Measurements from ENCODE around the gene CLCN7.

Gene CLCN7

GRCh38 chr16:1401061-1401757 lies 73.6 kb downstream of the CLCN7 start:
- H3K9me3 ChIP-seq (ENCODE audit: severe bottlenecking): no peaks in the 10 kb centered on the region
- no peaks in the 10 kb centered on the region for H3K36me3 ChIP-seq (ENCODE audit: low read depth)
- ATAC-seq (ENCODE audit: low read depth) (no peak), DNase-seq (ENCODE audit: low spot score) (no peak)
- H3K27ac ChIP-seq (ENCODE audit: poor library complexity, severe bottlenecking): no peak overlapping the region
- H3K27me3 ChIP-seq (ENCODE audit: insufficient read depth, poor library complexity, severe bottlenecking): no peaks in the 10 kb centered on the region
- H3K4me3 ChIP-seq (ENCODE audit: severe bottlenecking): no peak overlapping the region
- TF ChIP-seq CTCF (IDR thresholded peaks at IDR 0.05; ENCODE audit: poor library complexity, severe bottlenecking): no peak
- no peaks in the 10 kb centered on the region for H3K4me1 ChIP-seq (ENCODE audit: insufficient read depth, poor library complexity, severe bottlenecking)

DNA sequence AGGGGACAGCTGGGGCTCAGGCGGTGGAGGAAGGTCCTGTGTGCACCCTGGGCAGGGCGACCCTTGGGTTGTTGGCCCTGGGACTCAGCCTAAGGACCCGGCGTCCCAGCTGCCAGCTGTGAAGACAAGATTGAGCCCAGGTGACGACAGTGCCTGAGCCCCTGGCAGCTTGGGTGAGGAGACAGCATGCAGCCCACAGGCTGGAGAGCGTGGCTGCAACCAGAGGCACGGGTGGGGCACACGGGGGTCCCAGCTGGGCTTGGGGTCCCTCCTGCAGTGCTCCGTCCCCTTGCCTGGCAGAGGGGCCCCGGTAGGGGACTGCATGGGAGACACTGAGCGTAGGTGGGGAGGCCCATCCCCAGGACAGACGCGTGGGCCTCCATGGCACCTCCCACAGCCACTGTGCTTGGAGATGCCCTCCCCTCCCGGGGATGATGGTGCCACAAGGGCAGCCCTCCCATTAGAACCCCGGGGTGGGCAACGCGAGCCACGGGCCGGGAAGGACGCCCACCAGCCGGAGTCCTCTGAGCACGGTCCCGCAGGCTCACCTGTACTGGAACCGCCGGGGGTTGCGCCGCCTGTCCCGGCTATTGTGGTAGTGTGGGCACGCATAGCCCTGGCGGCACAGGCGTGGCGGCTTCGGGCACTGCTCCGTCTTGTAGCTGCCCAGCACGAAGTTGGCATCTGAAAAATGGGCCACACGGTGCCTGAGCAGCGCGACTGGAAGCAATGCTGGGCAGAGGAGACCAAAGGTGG lies 75.8 kb downstream of the CLCN7 start:
- DNase-seq (ENCODE audit: low spot score): peak; percentile 63
- no peak for TF ChIP-seq CTCF (IDR thresholded peaks at IDR 0.05; ENCODE audit: poor library complexity, severe bottlenecking)
- H3K9me3 ChIP-seq (ENCODE audit: severe bottlenecking): no peaks in the 10 kb centered on the region
- H3K27me3 ChIP-seq (ENCODE audit: insufficient read depth, poor library complexity, severe bottlenecking): no peaks in the 10 kb centered on the region
- no peaks in the 10 kb centered on the region for H3K36me3 ChIP-seq (ENCODE audit: low read depth)
- no peak overlapping the region for H3K27ac ChIP-seq (ENCODE audit: poor library complexity, severe bottlenecking)
- ATAC-seq (ENCODE audit: low read depth): no peak
- H3K4me3 ChIP-seq (ENCODE audit: severe bottlenecking): no peak overlapping the region
- H3K4me1 ChIP-seq (ENCODE audit: insufficient read depth, poor library complexity, severe bottlenecking): no peaks in the 10 kb centered on the region

- no peak for DNase-seq (ENCODE audit: low spot score)
- H3K9me3 ChIP-seq (ENCODE audit: severe bottlenecking): no peaks in the 10 kb centered on the region
- H3K36me3 ChIP-seq (ENCODE audit: low read depth): no peaks in the 10 kb centered on the region
- TF ChIP-seq CTCF (IDR thresholded peaks at IDR 0.05; ENCODE audit: poor library complexity, severe bottlenecking): no peak
- no peaks in the 10 kb centered on the region for H3K27me3 ChIP-seq (ENCODE audit: insufficient read depth, poor library complexity, severe bottlenecking)
- no peaks in the 10 kb centered on the region for H3K4me1 ChIP-seq (ENCODE audit: insufficient read depth, poor library complexity, severe bottlenecking)
- no peak for ATAC-seq (ENCODE audit: low read depth)
- no peak overlapping the region for H3K4me3 ChIP-seq (ENCODE audit: severe bottlenecking)
- H3K27ac ChIP-seq (ENCODE audit: poor library complexity, severe bottlenecking): no peak overlapping the region
Observed at GRCh38 chr16:1398351-1398750, 76.5 kb downstream of the CLCN7 start.

- no peaks in the 10 kb centered on the region for H3K27me3 ChIP-seq (ENCODE audit: insufficient read depth, poor library complexity, severe bottlenecking)
- H3K36me3 ChIP-seq (ENCODE audit: low read depth): no peaks in the 10 kb centered on the region
- no peak for TF ChIP-seq CTCF (IDR thresholded peaks at IDR 0.05; ENCODE audit: poor library complexity, severe bottlenecking)
- no peaks in the 10 kb centered on the region for H3K4me1 ChIP-seq (ENCODE audit: insufficient read depth, poor library complexity, severe bottlenecking)
- no peak overlapping the region for H3K27ac ChIP-seq (ENCODE audit: poor library complexity, severe bottlenecking)
- no peak overlapping the region for H3K4me3 ChIP-seq (ENCODE audit: severe bottlenecking)
- no peaks in the 10 kb centered on the region for H3K9me3 ChIP-seq (ENCODE audit: severe bottlenecking)
- DNase-seq (ENCODE audit: low spot score): no peak
- ATAC-seq (ENCODE audit: low read depth): no peak
Observed at GRCh38 chr16:1397779-1398178, 77.0 kb downstream of the CLCN7 start.

All from RWPE2 (cell line).